HepG2 (cell line): Measurements from ENCODE around the gene MPHOSPH8. TPM values are rescaled to one million over a fixed set of nuclear protein-coding genes. Genes with fewer than 3 reads are reported as not detected.
A peak's percentile ranks its signal among the peaks of the same experiment; 100 is the strongest.

Source experiments
- ATAC-seq: fragments of 200-7000 bp; cut with Tn5 transposase; 3 replicates; pipeline ENCODE4 v1.9.1; 2020; ENCODE audit warnings: mild to moderate bottlenecking, moderate library complexity
- BruUV-seq: library from RNA; stranded (reverse); fragments of 400-500 nt; replicated peaks from 2 replicates; lab custom pipeline; 2021; lab: Mats Ljungman, UMichigan
- CTCF ChIA-PET: fragments of 300-600 bp; formaldehyde crosslinking; extraction: SDS; loops from one replicate; lab custom pipeline; 2021; ENCODE audit warnings: low total read pairs, inconsistent platforms, low intra/inter-chr PET ratio; lab: Yijun Ruan, JAX
- POLR2A ChIA-PET: fragments of 350-600 bp; sonication (Branson Sonifier 250); formaldehyde crosslinking; loops from one replicate; lab custom pipeline; 2020; ENCODE audit warnings: antibody characterized with exemption, inconsistent platforms; lab: Yijun Ruan, JAX
- DNase-seq: peaks from one replicate; pipeline ENCODE4 v3.0.0-alpha.2; 2015; ENCODE audit warnings: low spot score
- FAIRE-seq: peaks from 3 replicates; lab custom pipeline; 2011; peaks lifted over from hg19 to GRCh38; lab: Jason Lieb, UNC
- H2AFZ ChIP-seq: one replicate; pipeline ENCODE4 v1.6.1; 2011; ENCODE audit warnings: low read length, inconsistent platforms
- H3K27ac ChIP-seq: fragments of 300-600 bp; 3 replicates; pipeline ENCODE4 v1.8.0; 2011; ENCODE audit warnings: mixed run types, mild to moderate bottlenecking, mixed read lengths, low read length, inconsistent platforms; ENCODE audit not compliant: insufficient read depth; ENCODE audit errors: extremely low read length
- H3K27me3 ChIP-seq, 2 experiments: fragments of 200-600 bp in 1 of 2; 2 replicates in 1 of 2; 3 replicates in 1 of 2; pipeline versions ENCODE4 v1.6.0 to v1.8.0; 2011; ENCODE audit warnings: low read length in 2 of 2, mild to moderate bottlenecking in 2 of 2, moderate library complexity in 2 of 2, inconsistent platforms in 1 of 2; ENCODE audit not compliant: insufficient read depth in 2 of 2, control insufficient read depth in 1 of 2
- H3K36me3 ChIP-seq, 2 experiments: fragments of 200-600 bp in 1 of 2; replicated peaks in 1 of 2; 2 replicates in 1 of 2; 3 replicates in 1 of 2; pipeline versions ENCODE4 v1.5.1 to v1.8.0; 2011; ENCODE audit warnings: low read length in 2 of 2, inconsistent platforms in 1 of 2; ENCODE audit not compliant: insufficient read depth in 2 of 2, control insufficient read depth in 1 of 2
- H3K4me1 ChIP-seq: 2 replicates; pipeline ENCODE4 v1.5.1; 2012; ENCODE audit warnings: low read length, inconsistent platforms; ENCODE audit not compliant: insufficient read depth
- H3K4me2 ChIP-seq: 2 replicates; pipeline ENCODE4 v1.6.0; 2011; ENCODE audit warnings: low read depth, low read length, inconsistent platforms
- H3K4me3 ChIP-seq, 3 experiments: fragments of 200-600 bp in 1 of 3; sonication (generic), shearing (Covaris generic) in 1 of 3; replicated peaks in 1 of 3; 2 replicates each; pipeline ENCODE4 v1.5.1; 2011 to 2016; ENCODE audit warnings: low read length in 3 of 3, inconsistent platforms in 2 of 3, low read depth in 2 of 3, mild to moderate bottlenecking in 2 of 3, control low read depth in 1 of 3, mixed read lengths in 1 of 3; ENCODE audit not compliant: insufficient read depth in 1 of 3
- H3K79me2 ChIP-seq: one replicate; pipeline ENCODE4 v1.6.1; 2011; ENCODE audit warnings: low read length, inconsistent platforms; ENCODE audit not compliant: insufficient read depth
- H3K9ac ChIP-seq: 2 replicates; pipeline ENCODE4 v1.6.0; 2011; ENCODE audit warnings: mild to moderate bottlenecking, low read depth, low read length, inconsistent platforms; ENCODE audit not compliant: insufficient read depth
- H3K9me3 ChIP-seq: 2 replicates; pipeline ENCODE4 v1.5.1; 2012; ENCODE audit warnings: mild to moderate bottlenecking, low read length
- H4K20me1 ChIP-seq: 2 replicates; pipeline ENCODE4 v1.6.0; 2011; ENCODE audit warnings: inconsistent platforms, mild to moderate bottlenecking, low read length, moderate library complexity; ENCODE audit not compliant: insufficient read depth
- ATF2 ChIP-seq: sonication (generic); formaldehyde crosslinking; IDR thresholded peaks from 2 replicates; pipeline ENCODE4 v1.4.0; 2020; ENCODE audit warnings: missing genetic modification reagents
- ATRX ChIP-seq: sonication (generic); formaldehyde crosslinking; IDR thresholded peaks from 2 replicates; pipeline ENCODE4 v1.4.0; 2020; ENCODE audit warnings: missing genetic modification reagents, borderline replicate concordance
- CTCF ChIP-seq: sonication (generic); formaldehyde crosslinking; IDR thresholded peaks from 2 replicates; pipeline ENCODE4 v1.5.0; 2020; ENCODE audit warnings: mild to moderate bottlenecking, missing genetic modification reagents, moderate library complexity
- DMTF1 ChIP-seq: sonication (generic); formaldehyde crosslinking; IDR thresholded peaks from 2 replicates; pipeline ENCODE4 v1.4.0; 2020; ENCODE audit warnings: mild to moderate bottlenecking, missing genetic modification reagents
- HMGXB4 ChIP-seq, 2 experiments: sonication (generic) in 1 of 2; formaldehyde crosslinking in 1 of 2; IDR thresholded peaks; 2 replicates each; pipeline versions ENCODE4 v1.4.0 to v1.6.1; 2018 to 2020; ENCODE audit warnings: missing genetic modification reagents in 2 of 2, borderline replicate concordance in 1 of 2, low read depth in 1 of 2, mild to moderate bottlenecking in 1 of 2, missing biosample characterization in 1 of 2
- ZBTB10 ChIP-seq: sonication (generic); formaldehyde crosslinking; IDR thresholded peaks from 2 replicates; pipeline ENCODE4 v1.4.0; 2020; ENCODE audit warnings: missing genetic modification reagents, borderline replicate concordance
- ZNF501 ChIP-seq: sonication (generic); formaldehyde crosslinking; IDR thresholded peaks from 2 replicates; pipeline ENCODE4 v1.5.1; 2020; ENCODE audit warnings: mild to moderate bottlenecking, moderate library complexity, missing genetic modification reagents
- ZNF710 ChIP-seq: sonication (generic); formaldehyde crosslinking; IDR thresholded peaks from 2 replicates; pipeline ENCODE4 v1.5.0; 2020; ENCODE audit warnings: mild to moderate bottlenecking, missing genetic modification reagents, borderline replicate concordance
- WGBS: methylation state at CpG from one replicate; pipeline ENCODE4 v1.1.6; 2017; ENCODE audit warnings: low lambda C conversion rate; 5-methylcytosine and 5-hydroxymethylcytosine counted together
- in situ Hi-C: cut with HindIII; loops from 2 replicates; pipeline ENCODE4 v1.10.0; 2017; ENCODE audit warnings: low pct_unique_long_range_greater_than_20kb; ENCODE audit not compliant: extremely low pct_ligation_motif_present
- intact Hi-C: fragments of 100-400 bp; cut with micrococcal nuclease; formaldehyde crosslinking; loops from one replicate; pipeline ENCODE4 v1.10.0; 2022; ENCODE audit not compliant: unreplicated experiment
- polyA plus RNA-seq, 8 experiments: library from polyadenylated mRNA; depleted of rRNA in 3 of 8; stranded (reverse) in 7 of 8; unstranded in 1 of 8; fragments of >200 nt; fragmentation: Illumina TruSeq in 4 of 8; extraction: Trizol in 4 of 8; gene quantifications; 2 replicates each; pipeline versions ENCODE4 v1.2.1 to v1.2.3, GENCODE V29; 2011 to 2016; ENCODE audit warnings: low read depth in 4 of 8, missing spikeins in 1 of 8, mixed read lengths in 1 of 8; ENCODE audit not compliant: insufficient read depth in 1 of 8
- total RNA-seq, 5 experiments: library from RNA; depleted of rRNA; stranded (reverse); fragments of >200 nt; fragmentation: Illumina TruSeq; extraction: Trizol; gene quantifications; 2 replicates each; pipeline ENCODE4 v1.2.3, GENCODE V29; 2016; ENCODE audit warnings: low read depth in 1 of 5

MPHOSPH8 gene
- total and polyA plus RNA-seq, 2 of the 13 experiments (the other 11 are each of a cell fraction or from before 2014, with no cell fraction given) = 17.3 to 20.9 TPM

- Histone ChIP-seq H3K79me2 (no peaks in the 10 kb centered on the region), H3K9ac (peak overlapping the region; percentile 38; the same call in 1 of the 2 replicates), H3K36me3 (no peaks in the 10 kb centered on the region), H3K4me1 (peaks cover 37% of the 10 kb centered on the region), H3K27me3 (no peaks in the 10 kb centered on the region), H3K4me3 (peak overlapping the region in 2 of 3 experiments; percentile 56 to 68; a peak in 4 of 6 replicates), H3K9me3 (no peaks in the 10 kb centered on the region), H2AFZ (peak overlapping the region; percentile 57), H3K27ac (no peak overlapping the region), H3K4me2 (peak overlapping the region; percentile 76), H4K20me1 (no peaks in the 10 kb centered on the region)
- DNase-seq (peak; percentile 70), ATAC-seq (peak; percentile 93), FAIRE-seq (peak; percentile 78)
- intact Hi-C loops (loop anchor here (5.0 kb wide), 1 partner anchor 45 kb away; the partner anchor contains the start of gene MPHOSPH8), in situ Hi-C loops (no loop called here)
- no TSS peak for BruUV-seq
- ChIA-PET CTCF (interaction anchor here (1.9 to 2.5 kb wide), 3 partner anchors 14 to 31 kb away, joined by 7 to 22 read pairs (median 8); no protein-coding TSS in a partner anchor), POLR2A (interaction anchor here (1.6 kb wide), 1 partner anchor 46 kb away, joined by 4 read pairs; the partner anchor contains the start of gene MPHOSPH8)
- 24% methylated on average over 9 of the region's 9 CpGs for WGBS
- TF ChIP-seq ZNF710 = 0 out of 2 replicates have a peak, but pooled peaks have one; percentile 44
- no peak for TF ChIP-seq ATF2 (CRISPR knock-in tag)
- peak; percentile 85 for TF ChIP-seq CTCF (CRISPR knock-in tag)
- TF ChIP-seq ZBTB10 (CRISPR knock-in tag) = no peak
- no peak for TF ChIP-seq DMTF1
- no peak for TF ChIP-seq ATRX (CRISPR knock-in tag)
- peak; percentile 11 to 43; a peak in 1 of 4 replicates for TF ChIP-seq HMGXB4 (CRISPR knock-in tag; IDR thresholded peaks at IDR 0.05; ENCODE audit: borderline replicate concordance in 1 of 2, low read depth in 1 of 2)
- TF ChIP-seq ZNF501 (CRISPR knock-in tag) = 0 out of 2 replicates have a peak, but pooled peaks have one; percentile 30
Observed at GRCh38 chr13:19587635-19588300, 45.7 kb upstream of the MPHOSPH8 start.
